ENCODE data around the gene BPIFB3.

DNA sequence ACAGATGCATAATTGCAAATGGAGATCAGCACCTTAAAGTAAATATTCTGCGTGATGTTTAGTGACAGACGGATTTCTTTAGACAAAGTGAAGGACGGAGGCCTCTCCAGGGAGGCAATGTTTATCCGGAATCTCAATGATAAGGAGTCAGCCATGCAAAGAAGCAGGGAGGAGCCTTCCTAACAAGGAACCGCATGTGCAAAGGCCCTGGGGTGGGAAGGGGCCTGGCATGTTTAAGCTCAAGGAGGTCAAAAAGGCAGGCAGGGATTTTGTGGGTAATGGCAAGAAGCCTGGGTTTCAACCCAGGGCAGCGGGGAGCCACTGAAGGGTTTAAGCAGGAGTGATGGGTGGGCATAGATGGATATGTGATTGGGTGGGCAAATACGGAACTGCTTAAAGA is 678 bp downstream of the BPIFB3 start:
- TF ChIP-seq, protein P1, sequence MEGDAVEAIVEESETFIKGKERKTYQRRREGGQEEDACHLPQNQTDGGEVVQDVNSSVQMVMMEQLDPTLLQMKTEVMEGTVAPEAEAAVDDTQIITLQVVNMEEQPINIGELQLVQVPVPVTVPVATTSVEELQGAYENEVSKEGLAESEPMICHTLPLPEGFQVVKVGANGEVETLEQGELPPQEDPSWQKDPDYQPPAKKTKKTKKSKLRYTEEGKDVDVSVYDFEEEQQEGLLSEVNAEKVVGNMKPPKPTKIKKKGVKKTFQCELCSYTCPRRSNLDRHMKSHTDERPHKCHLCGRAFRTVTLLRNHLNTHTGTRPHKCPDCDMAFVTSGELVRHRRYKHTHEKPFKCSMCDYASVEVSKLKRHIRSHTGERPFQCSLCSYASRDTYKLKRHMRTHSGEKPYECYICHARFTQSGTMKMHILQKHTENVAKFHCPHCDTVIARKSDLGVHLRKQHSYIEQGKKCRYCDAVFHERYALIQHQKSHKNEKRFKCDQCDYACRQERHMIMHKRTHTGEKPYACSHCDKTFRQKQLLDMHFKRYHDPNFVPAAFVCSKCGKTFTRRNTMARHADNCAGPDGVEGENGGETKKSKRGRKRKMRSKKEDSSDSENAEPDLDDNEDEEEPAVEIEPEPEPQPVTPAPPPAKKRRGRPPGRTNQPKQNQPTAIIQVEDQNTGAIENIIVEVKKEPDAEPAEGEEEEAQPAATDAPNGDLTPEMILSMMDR (conservative IDR thresholded peaks at IDR 0.05; ENCODE audit: low read depth, low read length) = no peak
- TF ChIP-seq FOS (IDR thresholded peaks at IDR 0.05; ENCODE audit: low read depth, low read length) (no peak), SMC3 (IDR thresholded peaks at IDR 0.05; ENCODE audit: low read depth, low read length) (no peak), POLR2A (IDR thresholded peaks at IDR 0.05; ENCODE audit: low read depth, low read length) (no peak)

Measured in IMR-90 (cell line).